Measurements from ENCODE around the gene CAMTA1.

Gene CAMTA1

GRCh38 chr1:7458946-7459345 lies 673.7 kb downstream of the CAMTA1 start:
- no peak for DNase-seq (ENCODE audit: low read depth in 3 of 3, low spot score in 1 of 3)

GRCh38 chr1:7459914-7460313 lies 674.7 kb downstream of the CAMTA1 start:
- no peak for DNase-seq (ENCODE audit: low read depth in 3 of 3, low spot score in 1 of 3)

GRCh38 chr1:7460807-7461206 lies 675.6 kb downstream of the CAMTA1 start:
- no peak for DNase-seq (ENCODE audit: low read depth in 3 of 3, low spot score in 1 of 3)

GRCh38 chr1:7462617-7463016 lies 677.4 kb downstream of the CAMTA1 start:
- DNase-seq (ENCODE audit: low read depth in 3 of 3, low spot score in 1 of 3), result no peak

GRCh38 chr1:7463526-7463925 lies 678.3 kb downstream of the CAMTA1 start:
- no peak for DNase-seq (ENCODE audit: low read depth in 3 of 3, low spot score in 1 of 3)

GRCh38 chr1:7464736-7465135 lies 679.5 kb downstream of the CAMTA1 start:
- no peak for DNase-seq (ENCODE audit: low read depth in 3 of 3, low spot score in 1 of 3)

- no peak for DNase-seq (ENCODE audit: low read depth in 3 of 3, low spot score in 1 of 3)
Observed at GRCh38 chr1:7467476-7468175, 682.4 kb downstream of the CAMTA1 start.

- DNase-seq (ENCODE audit: low read depth in 3 of 3, low spot score in 1 of 3), result no peak
Observed at GRCh38 chr1:7468248-7468647, 683.0 kb downstream of the CAMTA1 start.

- no peak for DNase-seq (ENCODE audit: low read depth in 3 of 3, low spot score in 1 of 3)
Observed at GRCh38 chr1:7469255-7469938, 684.1 kb downstream of the CAMTA1 start.

GRCh38 chr1:7470904-7471638 lies 685.8 kb downstream of the CAMTA1 start:
- DNase-seq (ENCODE audit: low read depth in 3 of 3, low spot score in 1 of 3), result no peak

- no peak for DNase-seq (ENCODE audit: low read depth in 3 of 3, low spot score in 1 of 3)
Observed at GRCh38 chr1:7471836-7472235, 686.6 kb downstream of the CAMTA1 start.

- DNase-seq (ENCODE audit: low read depth in 3 of 3, low spot score in 1 of 3), result no peak
Observed at GRCh38 chr1:7473223-7474142, 688.2 kb downstream of the CAMTA1 start.

- DNase-seq (ENCODE audit: low read depth in 3 of 3, low spot score in 1 of 3), result no peak
Observed at GRCh38 chr1:7474143-7474490, 688.9 kb downstream of the CAMTA1 start.

- DNase-seq (ENCODE audit: low read depth in 3 of 3, low spot score in 1 of 3), result no peak
Observed at GRCh38 chr1:7474786-7475502, 689.7 kb downstream of the CAMTA1 start.

- DNase-seq (ENCODE audit: low read depth in 3 of 3, low spot score in 1 of 3), result no peak
Observed at GRCh38 chr1:7475691-7476090, 690.4 kb downstream of the CAMTA1 start.

GRCh38 chr1:7476402-7476801 lies 691.1 kb downstream of the CAMTA1 start:
- no peak for DNase-seq (ENCODE audit: low read depth in 3 of 3, low spot score in 1 of 3)

- DNase-seq (ENCODE audit: low read depth in 3 of 3, low spot score in 1 of 3), result no peak
Observed at GRCh38 chr1:7476861-7477547, 691.8 kb downstream of the CAMTA1 start.

GRCh38 chr1:7477593-7477992 lies 692.3 kb downstream of the CAMTA1 start:
- DNase-seq (ENCODE audit: low read depth in 3 of 3, low spot score in 1 of 3), result no peak

- no peak for DNase-seq (ENCODE audit: low read depth in 3 of 3, low spot score in 1 of 3)
Observed at GRCh38 chr1:7478142-7478790, 693.0 kb downstream of the CAMTA1 start.

Data from stimulated activated CD4-positive, alpha-beta T cell treated with anti-CD3 and anti-CD28 coated beads, TNF-alpha, amount 100 ng/mL, for 1 hour (primary cell).